AG04449 (cell line): ENCODE data around the gene PDE8A.

ENCODE experiments used
- CTCF ChIA-PET: fragments of 350-600 bp; formaldehyde crosslinking; extraction: SDS; loops from one replicate; lab custom pipeline; 2021; ENCODE audit warnings: antibody characterized with exemption; lab: Yijun Ruan, JAX
- POLR2A ChIA-PET: fragments of 400-600, 350-600 bp; formaldehyde crosslinking; extraction: SDS; loops from one replicate; lab custom pipeline; 2020; ENCODE audit warnings: antibody characterized with exemption, inconsistent platforms; lab: Yijun Ruan, JAX
- DNase-seq: peaks from one replicate; pipeline ENCODE4 v3.0.0-alpha.2; 2010; ENCODE audit warnings: low read depth, low spot score
- H3K4me3 ChIP-seq: 2 replicates; pipeline ENCODE4 v1.5.1; 2011; ENCODE audit warnings: low read depth, mild to moderate bottlenecking, control low read depth, low read length
- TF ChIP-seq, protein P1 (sequence below): IDR thresholded peaks from one replicate; pipeline ENCODE4 v1.5.1; 2011; ENCODE audit warnings: mild to moderate bottlenecking, moderate library complexity, low read length, control low read depth, inconsistent platforms; ENCODE audit not compliant: insufficient read depth; ENCODE audit errors: missing control alignments

Gene PDE8A

DNA sequence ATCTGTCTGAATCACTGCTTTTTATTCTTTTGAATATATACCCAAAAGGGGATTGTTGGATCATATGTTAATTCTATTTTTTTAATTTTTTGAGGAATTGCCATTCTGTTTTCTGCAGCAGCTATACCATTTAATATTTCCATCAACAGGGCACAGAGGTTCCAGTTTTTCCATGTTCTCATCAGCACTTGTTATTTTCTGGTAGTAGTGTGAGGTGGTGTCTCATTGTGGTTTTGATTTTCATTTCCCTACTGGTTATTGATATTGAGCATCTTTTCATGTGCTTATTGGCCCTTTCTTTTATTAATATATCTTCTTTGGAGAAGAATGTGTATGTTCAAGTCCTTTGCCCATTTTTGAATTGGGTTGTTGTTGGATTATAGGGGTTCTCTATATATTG lies 68.1 kb downstream of the PDE8A start:
- ChIA-PET CTCF (no interaction called here), POLR2A (no interaction called here)
- DNase-seq, result no peak
- H3K4me3 ChIP-seq, result no peak overlapping the region
- TF ChIP-seq, protein P1, sequence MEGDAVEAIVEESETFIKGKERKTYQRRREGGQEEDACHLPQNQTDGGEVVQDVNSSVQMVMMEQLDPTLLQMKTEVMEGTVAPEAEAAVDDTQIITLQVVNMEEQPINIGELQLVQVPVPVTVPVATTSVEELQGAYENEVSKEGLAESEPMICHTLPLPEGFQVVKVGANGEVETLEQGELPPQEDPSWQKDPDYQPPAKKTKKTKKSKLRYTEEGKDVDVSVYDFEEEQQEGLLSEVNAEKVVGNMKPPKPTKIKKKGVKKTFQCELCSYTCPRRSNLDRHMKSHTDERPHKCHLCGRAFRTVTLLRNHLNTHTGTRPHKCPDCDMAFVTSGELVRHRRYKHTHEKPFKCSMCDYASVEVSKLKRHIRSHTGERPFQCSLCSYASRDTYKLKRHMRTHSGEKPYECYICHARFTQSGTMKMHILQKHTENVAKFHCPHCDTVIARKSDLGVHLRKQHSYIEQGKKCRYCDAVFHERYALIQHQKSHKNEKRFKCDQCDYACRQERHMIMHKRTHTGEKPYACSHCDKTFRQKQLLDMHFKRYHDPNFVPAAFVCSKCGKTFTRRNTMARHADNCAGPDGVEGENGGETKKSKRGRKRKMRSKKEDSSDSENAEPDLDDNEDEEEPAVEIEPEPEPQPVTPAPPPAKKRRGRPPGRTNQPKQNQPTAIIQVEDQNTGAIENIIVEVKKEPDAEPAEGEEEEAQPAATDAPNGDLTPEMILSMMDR, result no peak

DNA sequence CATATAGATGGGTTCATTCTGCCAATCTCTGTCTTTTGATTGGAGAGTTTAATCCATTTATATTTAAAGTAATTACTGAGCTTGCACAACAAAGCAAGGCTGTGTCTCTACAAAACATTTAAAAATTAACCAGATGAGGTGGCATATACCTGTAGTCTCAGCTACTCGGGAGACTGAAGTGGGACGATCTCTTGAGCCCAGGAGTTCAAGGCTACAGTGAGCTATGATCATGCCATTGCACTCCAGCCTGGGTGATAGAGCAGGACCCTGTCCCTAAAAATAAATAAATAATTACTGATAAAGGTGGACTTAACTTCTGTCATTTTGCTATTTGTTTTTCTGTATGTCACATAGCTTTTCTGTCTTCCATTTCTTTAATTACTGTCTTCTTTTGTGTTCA lies 78.1 kb downstream of the PDE8A start:
- DNase-seq, result no peak
- CTCF ChIA-PET, result interaction anchor here (0.9 to 2.4 kb wide), 3 partner anchors 9 to 15 kb away, joined by 3 to 11 read pairs (median 3); no protein-coding TSS in a partner anchor
- TF ChIP-seq, protein P1, result no peak
- POLR2A ChIA-PET, result no interaction called here
- no peak overlapping the region for H3K4me3 ChIP-seq

DNA sequence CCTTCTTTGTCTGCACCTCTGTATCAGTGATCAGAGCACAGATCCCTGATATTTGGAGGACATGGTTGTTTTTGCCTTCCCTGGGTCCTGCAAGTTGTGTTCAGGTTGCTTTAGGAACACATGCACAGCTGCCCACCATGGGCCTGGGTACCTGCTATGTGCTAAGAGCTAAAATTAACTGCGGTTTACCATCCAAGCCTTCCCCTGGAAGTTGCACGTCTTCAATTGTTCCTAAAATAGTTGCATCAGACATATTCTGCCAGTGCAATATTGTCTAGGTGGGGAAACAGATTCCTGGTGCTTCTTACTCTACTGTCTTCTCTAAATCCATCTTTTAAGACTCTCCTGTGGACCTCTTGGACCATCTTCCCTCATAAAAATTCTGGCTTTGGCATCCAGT lies 80.9 kb downstream of the PDE8A start:
- POLR2A ChIA-PET, result no interaction called here
- no peak for DNase-seq
- H3K4me3 ChIP-seq, result no peak overlapping the region
- TF ChIP-seq, protein P1, result no peak
- CTCF ChIA-PET, result no interaction called here

DNA sequence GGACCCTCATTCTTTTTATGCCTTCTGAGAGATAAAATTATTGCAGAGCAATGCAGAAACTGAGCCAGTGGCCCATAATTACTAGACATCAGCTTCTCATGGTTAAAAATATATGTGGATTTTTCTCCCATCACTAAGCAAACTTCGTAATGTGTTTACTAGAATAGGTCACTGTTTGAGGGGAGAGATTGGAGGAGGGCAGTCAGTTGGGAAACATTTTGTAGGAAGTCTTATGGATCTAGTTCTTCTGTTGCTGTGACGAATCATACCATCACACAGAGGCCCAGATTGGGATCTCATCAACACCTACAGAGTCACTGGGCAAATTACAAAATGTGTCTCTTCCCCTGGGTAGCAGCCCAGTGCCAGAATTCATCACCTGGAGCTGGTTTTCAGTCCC lies 81.4 kb downstream of the PDE8A start:
- no peak for DNase-seq
- no peak overlapping the region for H3K4me3 ChIP-seq
- ChIA-PET CTCF (no interaction called here), POLR2A (no interaction called here)
- TF ChIP-seq, protein P1, result no peak

DNA sequence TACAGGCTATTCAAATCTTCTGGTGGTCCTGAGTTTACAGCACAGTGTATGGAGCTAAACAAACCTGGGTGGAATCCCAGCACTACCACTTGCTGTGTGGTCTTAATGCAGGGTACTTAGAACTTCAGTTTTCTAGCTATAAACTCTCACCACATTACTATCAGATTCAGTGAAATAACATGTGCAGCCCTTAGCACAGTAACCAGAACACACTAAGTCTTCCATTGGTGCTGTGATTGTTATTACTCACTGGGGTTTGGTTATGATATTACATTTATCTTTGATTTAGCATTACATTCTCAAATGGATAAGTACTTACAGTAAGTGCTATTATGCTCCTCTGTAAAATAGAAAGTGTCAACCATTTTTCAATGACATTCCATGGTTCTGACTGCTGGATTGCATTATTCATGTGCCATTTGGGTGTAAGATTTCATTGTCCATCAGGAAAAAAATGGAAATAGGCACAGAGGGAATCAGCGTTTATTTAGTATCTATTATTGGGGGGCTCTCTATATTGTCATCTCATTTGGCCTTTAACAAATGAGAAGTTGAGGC lies 81.9 kb downstream of the PDE8A start:
- DNase-seq, result no peak
- no peak overlapping the region for H3K4me3 ChIP-seq
- POLR2A ChIA-PET, result no interaction called here
- TF ChIP-seq, protein P1, result no peak
- CTCF ChIA-PET, result no interaction called here

DNA sequence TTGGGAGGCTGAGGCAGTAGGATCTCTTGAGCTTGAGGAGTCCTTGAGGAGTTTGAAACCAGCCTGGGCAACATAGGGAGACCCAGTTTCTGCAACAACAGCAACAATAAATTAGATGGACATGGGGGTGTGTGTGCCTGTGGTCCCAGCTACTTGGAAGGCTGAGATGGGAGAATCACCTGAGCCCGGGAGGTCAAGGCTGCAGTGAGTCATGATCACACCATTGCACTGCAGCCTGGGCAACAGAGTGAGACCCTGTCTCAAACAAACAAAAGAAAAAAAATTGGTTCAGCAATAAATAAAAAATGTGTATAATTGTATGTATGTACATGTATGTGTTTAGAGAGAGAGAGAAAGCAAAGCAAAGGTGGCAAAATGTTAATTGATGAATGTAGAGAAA lies 83.1 kb downstream of the PDE8A start:
- TF ChIP-seq, protein P1, result no peak
- no peak for DNase-seq
- CTCF ChIA-PET, result no interaction called here
- H3K4me3 ChIP-seq, result no peak overlapping the region
- POLR2A ChIA-PET, result no interaction called here
